Upper lobe of left lung (tissue), 4 donors: ENCODE results near the gene ITIH2.
"Not testable (repeated sequence)": the region's sequence is repeated elsewhere in the genome, so short reads cannot be mapped to it uniquely, and the experiment has no call there.

ENCODE experiments used
- CTCF ChIP-seq, 6 experiments: fragments of 450-650 bp in 4 of 6; fragments of 200-600 bp in 2 of 6; sonication (generic) in 2 of 6; IDR thresholded peaks; one replicate each; pipeline ENCODE4 v1.5.1; 2016 to 2019; ENCODE audit warnings: antibody characterized with exemption in 6 of 6
- POLR2AphosphoS5 ChIP-seq, 2 donors: sonication (generic); formaldehyde crosslinking; IDR thresholded peaks; one replicate each; pipeline ENCODE4 v1.5.1; 2017; ENCODE audit warnings: antibody characterized with exemption in 2 of 2

GRCh38 chr10:7711075-7711474, 8.0 kb downstream of the ITIH2 start:
- TF ChIP-seq POLR2AphosphoS5, CTCF (IDR thresholded peaks at IDR 0.05): not testable (repeated sequence)
